ENCODE results near the gene MTERF2.
A peak's percentile ranks its signal among the peaks of the same experiment; 100 is the strongest.
"Not testable (repeated sequence)": the region's sequence is repeated elsewhere in the genome, so short reads cannot be mapped to it uniquely, and the experiment has no call there.

Gene MTERF2

DNA sequence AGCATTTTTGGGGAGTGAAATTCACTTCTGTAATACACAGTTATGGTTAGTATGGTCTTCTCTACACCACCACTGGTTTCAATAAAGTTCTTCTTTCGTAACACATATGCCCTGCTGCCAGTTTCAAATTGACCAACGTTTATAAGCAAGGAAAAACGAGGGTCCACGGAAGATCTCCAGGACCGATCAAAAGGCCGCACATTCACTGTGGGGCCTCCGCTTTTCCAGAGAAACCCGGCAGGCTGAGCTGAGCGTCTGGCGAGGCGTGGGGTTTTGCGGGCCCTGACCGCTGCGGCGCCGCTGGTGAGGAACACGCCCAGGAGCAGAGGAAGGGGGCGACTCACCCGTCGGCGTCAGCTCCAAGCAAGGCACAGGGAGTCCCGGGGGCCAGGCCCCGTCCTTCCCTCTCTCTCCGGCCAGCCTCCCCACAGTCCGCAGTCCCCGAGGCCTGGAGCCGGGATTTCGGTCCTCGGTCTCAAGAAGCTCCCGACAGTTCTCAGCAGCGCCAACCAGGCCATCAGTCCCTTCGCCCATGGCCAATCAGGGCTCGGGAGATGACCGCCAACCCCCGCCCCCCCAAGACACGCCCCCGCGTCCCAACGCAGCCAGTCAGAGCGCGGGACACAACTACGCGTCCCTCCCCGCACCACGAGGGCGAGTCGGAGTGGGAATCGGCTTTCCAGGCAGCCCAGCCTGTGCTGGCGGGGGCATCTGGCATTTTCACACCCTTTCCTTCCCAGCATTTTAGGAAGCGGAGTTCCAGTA, at the start of gene MTERF2:
Gene MTERF2, minus strand, starts transcription at position 522 of the 765 bp plus-strand sequence. CDS start 8,432 bp downstream, outside the sequence.
- peak; percentile 79 for DNase-seq

- no peak for DNase-seq
Observed at GRCh38 chr12:107035733-107036132, 48.8 kb upstream of the MTERF2 start.

DNA sequence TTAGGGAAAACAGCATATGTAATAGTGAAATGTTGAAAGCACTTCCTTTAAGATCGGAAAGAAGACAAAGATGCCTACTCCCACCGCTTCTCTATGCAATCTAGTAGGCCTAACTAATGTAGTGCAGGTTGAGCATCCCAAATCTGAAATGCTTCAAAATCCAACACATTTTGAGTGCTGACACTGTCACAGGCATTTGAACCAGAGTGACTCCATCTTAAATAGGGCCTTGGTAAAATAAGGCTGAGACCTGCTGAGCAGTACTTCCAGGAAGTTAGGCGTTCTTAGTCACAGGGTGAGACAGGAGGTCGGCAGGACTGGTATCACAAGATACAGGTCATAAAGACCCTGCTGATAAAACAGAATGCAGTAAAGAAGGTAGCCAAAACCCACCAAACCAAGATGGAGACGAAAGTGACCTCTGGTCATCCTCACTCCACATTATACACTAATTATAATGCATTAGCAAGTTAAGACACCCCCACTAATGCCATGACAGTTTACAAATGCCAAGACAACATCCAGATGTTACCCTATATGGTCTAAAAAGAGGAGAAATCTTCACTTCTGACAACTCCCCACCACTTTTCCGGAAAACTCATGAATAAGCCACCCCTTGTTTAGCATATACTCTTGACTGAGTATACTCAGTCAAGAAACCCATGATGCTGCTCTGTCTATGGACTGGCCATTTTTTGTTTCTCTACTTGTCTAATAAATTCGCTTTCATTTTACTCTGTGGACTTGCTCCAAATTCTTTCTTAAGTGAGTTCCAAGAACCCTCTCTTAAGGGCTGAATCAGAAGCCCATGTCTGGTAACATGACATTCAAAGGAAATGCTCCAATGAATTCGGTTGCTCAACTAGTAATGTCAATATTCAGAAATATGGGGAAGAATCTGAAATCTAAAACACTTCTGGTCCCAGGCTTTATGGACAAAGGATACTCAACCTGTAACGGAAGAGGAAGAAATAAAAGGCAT, 47.1 kb upstream of the MTERF2 start:
- no peak for DNase-seq

DNA sequence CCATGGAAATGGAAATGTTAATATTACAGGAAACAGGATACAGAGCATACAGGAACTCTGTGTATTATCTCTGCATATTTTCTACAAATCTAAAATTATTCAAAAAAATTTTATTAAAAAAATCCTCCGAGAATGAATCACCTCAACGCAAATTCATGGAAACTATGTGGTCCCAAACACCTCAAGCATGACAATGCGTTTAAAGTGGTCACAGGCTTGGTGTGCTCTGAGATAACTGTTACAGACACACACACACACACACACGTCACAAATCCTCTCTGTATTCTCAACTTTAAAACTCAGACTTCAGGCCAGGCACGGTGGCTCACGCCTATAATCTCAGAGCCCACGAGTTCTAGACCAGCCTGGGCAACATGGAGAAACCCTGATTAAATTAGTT, 45.3 kb upstream of the MTERF2 start:
- no peak for DNase-seq

DNA sequence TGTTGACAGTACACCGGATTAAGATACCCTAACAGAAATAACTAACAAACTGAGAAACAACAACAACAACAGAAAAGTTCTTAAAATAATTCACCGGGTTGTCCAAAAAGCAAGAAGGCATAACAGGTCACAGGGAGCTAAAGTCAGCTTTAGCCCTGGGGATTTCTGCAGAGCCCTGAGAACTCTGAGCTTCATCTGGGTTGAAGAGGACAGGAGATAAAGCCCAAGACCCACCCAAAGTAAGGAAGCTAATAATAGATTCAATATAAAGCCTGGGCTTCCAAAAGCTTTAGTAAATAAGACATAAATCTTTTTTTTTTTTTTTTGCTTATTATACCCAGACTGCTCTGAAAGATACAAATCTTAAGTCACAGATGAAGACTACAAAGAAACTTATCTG, 44.1 kb upstream of the MTERF2 start:
- DNase-seq: no peak

- DNase-seq: no peak
Observed at GRCh38 chr12:107029081-107029480, 42.1 kb upstream of the MTERF2 start.

DNA sequence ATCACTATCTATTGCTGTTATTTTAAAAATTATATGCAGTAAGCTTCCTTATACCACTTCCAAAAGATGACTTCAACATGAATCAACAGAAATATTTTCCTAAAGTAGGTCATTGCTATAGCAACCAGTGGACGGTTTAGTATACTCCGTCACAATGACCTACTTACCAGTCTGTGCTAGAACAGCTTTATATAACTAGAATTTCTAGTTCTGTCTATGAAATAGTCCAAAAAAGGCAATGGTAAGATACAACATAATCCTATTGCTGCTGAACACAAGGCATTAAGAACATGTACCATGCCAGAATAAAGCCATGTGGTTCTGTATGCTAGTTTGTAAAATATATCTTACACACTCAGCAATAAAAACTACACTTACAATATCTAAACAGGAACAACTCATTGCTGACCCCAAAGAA, 40.7 kb upstream of the MTERF2 start:
- no peak for DNase-seq

DNA sequence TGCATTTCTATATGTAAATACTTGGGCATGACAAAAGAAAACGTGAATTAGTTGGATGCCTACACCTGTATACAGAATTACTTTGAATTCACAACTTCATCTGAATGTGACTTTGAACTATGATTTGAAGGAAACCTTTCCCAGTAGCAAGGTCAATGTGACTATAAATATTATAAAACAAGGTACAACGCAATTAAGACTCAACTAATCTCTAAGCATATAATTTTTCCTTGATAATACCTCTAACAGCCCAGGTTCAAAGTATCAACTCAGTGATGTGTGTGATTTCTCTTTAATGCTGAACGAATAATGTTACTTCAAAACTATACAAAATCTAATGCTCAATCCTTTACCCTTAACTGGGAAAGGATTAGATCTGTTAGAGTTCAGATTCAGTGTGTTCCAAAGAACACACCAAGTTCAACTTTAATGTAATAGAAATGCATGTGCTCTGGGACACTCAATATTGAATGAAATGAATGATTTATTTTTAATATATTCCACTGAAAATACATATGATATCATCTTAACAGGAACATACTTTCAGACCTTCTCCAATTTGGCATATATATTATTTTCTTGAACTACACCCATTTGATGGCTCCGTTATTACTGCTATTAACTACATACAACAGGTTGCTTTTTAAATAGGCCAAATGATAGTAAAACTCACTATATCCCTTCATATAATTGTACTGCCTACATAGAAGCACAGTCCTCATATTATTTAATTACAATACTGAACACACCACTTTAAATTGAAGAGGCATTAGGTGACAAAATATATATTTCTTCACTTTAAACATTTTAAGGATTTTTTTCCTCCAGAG, 40.1 kb upstream of the MTERF2 start:
- DNase-seq: no peak

DNA sequence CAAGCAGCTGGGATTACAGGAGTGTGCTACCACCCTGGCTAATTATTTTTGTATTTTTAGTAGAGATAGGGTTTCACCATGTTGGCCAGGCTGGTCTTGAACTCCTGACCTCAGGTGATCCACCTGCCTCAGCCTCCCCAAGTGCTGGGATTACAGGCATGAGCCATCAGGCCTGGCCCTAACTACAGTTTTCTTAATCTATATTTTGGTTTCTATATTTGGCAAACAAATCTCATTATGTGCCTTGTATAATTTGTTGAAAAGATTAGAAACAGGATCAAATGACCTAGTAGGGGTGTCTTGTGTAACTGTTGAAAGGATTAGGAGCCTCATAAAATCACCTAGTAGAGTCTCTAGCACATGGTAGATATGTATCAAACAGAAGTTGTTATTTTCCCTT, 39.4 kb upstream of the MTERF2 start:
- DNase-seq: not testable (repeated sequence)

DNA sequence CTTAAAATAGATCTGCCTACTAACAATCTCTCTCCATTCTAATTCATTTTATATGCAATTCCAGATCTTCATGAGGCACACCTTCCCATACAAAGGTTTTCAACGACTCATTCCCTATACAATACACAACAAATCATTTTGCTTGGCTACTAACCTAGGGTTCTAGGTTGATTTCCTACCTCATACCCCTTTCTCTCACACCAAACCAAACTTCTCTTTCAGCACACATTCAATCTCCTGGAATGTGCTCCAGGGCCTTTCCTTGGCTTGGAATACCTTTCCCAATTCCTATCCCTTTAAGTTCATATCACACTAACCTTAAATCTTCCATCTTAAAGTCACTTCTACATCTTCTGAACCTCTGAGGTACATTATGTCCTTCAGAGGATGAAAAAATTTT, 38.7 kb upstream of the MTERF2 start:
- no peak for DNase-seq

- no peak for DNase-seq
Observed at GRCh38 chr12:107019546-107019945, 32.6 kb upstream of the MTERF2 start.

DNA sequence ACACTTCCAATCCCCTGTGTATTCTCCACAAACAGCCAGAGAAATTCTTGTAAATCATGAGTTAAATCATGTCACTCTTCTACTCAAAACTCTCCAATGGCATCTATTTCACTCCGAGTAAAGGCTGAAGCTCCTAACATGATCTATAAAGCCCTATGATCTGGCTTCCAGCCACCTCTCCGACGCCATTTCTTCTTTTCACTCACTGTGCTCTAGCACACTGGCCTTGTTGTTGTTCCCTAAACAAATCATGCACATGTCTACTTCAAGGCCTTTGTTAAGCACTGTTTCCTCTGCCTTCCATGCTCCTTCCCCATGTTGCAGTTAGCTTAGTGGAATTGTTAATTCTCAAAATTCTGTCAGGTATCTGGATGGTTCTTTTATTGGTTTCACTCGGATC, 30.1 kb upstream of the MTERF2 start:
- DNase-seq: no peak

DNA sequence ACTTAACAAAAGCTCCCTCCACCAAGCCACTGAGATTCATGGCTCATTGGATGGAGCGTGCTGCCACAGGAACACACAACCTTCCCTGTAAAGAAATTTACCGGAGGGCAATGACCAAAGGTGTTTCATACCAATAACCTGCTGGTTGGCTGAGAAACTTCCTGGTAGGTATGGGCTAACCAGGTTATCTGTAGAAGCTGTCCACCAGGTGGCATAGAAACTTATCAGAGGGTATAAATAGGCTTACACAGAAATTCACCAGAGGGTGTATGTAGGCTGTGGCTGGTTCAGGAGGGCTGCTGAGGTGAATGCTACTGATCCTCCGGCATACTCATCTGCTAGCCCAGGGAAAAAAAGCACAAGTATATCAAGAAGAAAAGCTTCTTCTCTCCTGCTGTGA, 27.1 kb upstream of the MTERF2 start:
- DNase-seq: no peak

DNA sequence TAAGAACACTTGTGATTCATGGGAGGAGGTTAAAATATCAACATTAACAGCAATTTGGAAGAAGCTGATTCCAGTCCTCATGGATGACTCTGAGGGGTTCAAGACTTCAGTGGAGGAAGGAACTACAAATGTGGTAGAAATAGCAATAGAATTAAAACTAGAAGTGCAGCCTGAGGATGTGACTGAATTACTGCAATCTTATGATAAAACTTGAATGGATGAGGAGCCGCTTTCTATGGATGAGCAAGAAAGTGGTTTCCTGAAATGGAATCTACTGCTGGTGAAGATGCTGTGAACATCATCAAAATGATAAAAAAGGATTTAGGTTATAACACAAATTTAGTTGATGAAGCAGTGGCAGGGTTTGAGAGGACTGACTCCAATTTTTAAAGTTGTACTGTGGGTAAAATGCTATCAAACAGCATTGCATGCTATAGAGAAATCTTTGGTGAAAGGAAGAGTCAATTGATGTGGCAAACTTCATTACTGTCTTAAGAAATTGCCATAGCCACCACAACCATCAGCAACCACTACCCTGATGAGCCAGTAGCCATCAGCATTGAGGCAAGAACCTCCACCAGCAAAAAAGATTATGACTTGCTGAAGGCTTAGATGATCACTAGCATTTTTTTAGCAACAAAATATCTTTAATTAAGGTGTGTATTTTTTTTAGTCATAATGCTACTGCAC, 25.9 kb upstream of the MTERF2 start:
- no peak for DNase-seq

- DNase-seq: no peak
Observed at GRCh38 chr12:107011519-107011918, 24.6 kb upstream of the MTERF2 start.

DNA sequence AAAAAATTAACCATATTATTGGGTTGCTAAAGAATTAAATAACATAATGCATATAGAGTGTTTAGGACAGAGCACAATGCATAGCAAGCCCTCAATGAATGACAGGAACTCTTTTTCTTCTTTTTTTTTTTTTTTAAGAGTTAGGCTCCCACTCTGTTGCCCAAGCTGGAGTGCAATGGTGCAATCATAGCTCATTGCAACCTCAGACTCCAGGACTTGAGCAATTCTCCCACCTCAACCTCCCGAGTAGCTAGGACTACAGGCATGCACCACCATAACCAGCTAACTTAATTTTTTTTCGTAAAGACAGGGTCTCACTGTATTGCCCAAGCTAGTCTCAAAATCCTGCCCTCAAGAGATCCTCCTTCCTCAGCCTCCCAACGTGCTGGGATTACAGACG, 20.5 kb upstream of the MTERF2 start:
- no peak for DNase-seq

DNA sequence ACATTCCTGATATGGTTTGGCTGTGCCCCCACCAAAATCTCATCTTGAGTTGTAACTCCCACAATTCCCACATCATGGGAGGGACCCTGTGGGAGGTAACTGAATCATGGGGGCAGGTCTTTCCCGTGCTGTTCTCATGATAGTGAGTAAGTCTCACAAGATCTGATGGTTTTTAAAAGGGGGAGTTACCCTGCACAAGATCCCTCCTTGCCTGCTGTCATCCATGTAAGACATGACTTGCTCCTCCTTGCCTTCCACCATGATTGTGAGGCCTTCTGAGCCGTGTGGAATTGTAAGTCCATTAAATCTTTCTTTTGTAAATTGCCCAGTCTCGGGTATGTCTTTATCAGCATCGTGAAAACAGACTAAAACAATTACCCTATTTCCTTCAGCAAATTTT, 15.7 kb upstream of the MTERF2 start:
- not testable (repeated sequence) for DNase-seq

DNA sequence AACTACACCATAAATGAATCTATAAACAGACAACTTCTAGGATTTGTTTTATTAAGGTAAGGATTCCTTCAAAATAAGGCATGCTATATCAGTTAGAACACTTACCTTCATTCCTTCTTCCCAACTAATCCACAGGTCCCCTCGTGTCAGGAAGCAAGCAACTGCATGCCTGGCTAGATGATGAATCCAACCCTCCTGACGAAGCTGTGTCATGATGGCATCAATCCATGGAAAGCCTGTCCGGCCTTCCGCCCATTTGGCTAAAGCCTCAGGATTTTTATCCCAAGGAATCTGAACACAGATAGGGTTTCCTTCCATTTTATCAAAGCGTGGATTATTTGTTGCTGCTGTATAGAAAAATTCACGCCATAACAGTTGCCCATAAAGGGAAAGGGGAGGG, 12.5 kb upstream of the MTERF2 start:
- DNase-seq: no peak

DNA sequence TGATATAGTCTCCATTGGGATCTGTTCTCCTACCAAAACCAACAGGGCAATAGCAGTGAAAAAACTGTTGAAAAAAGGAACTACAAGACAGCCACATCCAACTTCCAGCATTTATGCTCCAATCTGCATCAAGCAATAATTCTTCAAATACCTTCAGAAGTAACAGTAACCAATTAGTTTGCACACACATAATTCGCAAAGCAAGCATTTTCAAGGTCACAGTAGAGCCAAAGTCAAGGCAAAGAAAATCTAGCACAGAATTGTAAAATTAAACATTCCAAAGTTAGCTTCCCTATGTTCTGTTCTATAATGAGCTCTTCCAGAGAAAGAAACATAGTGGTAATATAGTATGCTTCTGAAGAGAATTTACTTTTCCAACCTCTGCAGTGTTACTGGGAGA, 11.0 kb upstream of the MTERF2 start:
- DNase-seq: no peak

DNA sequence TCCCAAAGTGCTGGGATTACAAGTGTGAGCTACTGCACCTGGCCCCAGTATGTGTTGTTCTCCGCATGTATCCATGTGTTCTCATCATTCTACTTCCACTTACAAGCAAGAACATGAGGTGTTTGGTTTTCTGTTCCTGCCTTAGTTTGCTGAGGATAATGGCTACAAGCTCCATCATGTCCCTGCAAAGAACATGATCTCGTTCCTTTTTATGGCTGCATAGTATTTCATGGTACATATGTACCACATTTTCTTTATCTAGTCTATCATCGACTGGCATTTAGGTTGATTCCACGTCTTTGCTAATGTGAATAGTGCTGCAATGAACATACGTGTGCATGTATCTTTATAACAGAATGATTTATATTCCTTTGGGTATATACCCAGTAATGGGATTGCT, 9.2 kb upstream of the MTERF2 start:
- DNase-seq: not testable (repeated sequence)

- no peak for DNase-seq
Observed at GRCh38 chr12:106994579-106995220, 7.8 kb upstream of the MTERF2 start.

GRCh38 chr12:106987846-106988245, 900 bp upstream of the MTERF2 start:
- DNase-seq: no peak

Measured in activated T-cell treated with anti-CD3 and anti-CD28 coated beads, Interleukin-2, amount 50 U/mL, for 1 hour (primary cell).